HG03460 (cell line): Measurements from ENCODE around the gene MIER2.
"Not testable (repeated sequence)": the region's sequence is repeated elsewhere in the genome, so short reads cannot be mapped to it uniquely, and the experiment has no call there.

Source experiments
- ATAC-seq: cut with Tn5 transposase; IDR thresholded peaks from one replicate; pipeline ENCODE4 v1.9.1; 2021; ENCODE audit not compliant: unreplicated experiment

Gene MIER2

GRCh38 chr19:344625-345319 is at the start of gene MIER2:
Gene MIER2, minus strand, starts transcription at chr19:344796. Its CDS starts 14 bp downstream, at chr19:344782.
- peak; percentile 69 for ATAC-seq

- ATAC-seq: not testable (repeated sequence)
Measured at GRCh38 chr19:393560-393959, 49.0 kb upstream of the MIER2 start.

GRCh38 chr19:392375-392970 is 47.9 kb upstream of the MIER2 start:
- no peak for ATAC-seq

GRCh38 chr19:391726-392374 is 47.3 kb upstream of the MIER2 start:
- ATAC-seq: no peak

- ATAC-seq: no peak
Measured at GRCh38 chr19:391207-391557, 46.6 kb upstream of the MIER2 start.

GRCh38 chr19:390386-391206 is 46.0 kb upstream of the MIER2 start:
- ATAC-seq: no peak

GRCh38 chr19:389935-390289 is 45.3 kb upstream of the MIER2 start:
- ATAC-seq: no peak

- no peak for ATAC-seq
Measured at GRCh38 chr19:389255-389934, 44.8 kb upstream of the MIER2 start.

- ATAC-seq: no peak
Measured at GRCh38 chr19:388691-389090, 44.1 kb upstream of the MIER2 start.

- no peak for ATAC-seq
Measured at GRCh38 chr19:387777-388176, 43.2 kb upstream of the MIER2 start.

- ATAC-seq: not testable (repeated sequence)
Measured at GRCh38 chr19:386632-387301, 42.2 kb upstream of the MIER2 start.

- not testable (repeated sequence) for ATAC-seq
Measured at GRCh38 chr19:386189-386588, 41.6 kb upstream of the MIER2 start.

- ATAC-seq: no peak
Measured at GRCh38 chr19:384799-385169, 40.2 kb upstream of the MIER2 start.

GRCh38 chr19:383922-384798 is 39.6 kb upstream of the MIER2 start:
- no peak for ATAC-seq

- no peak for ATAC-seq
Measured at GRCh38 chr19:383040-383439, 38.4 kb upstream of the MIER2 start.

GRCh38 chr19:382578-382977 is 38.0 kb upstream of the MIER2 start:
- not testable (repeated sequence) for ATAC-seq

- ATAC-seq: not testable (repeated sequence)
Measured at GRCh38 chr19:381901-382300, 37.3 kb upstream of the MIER2 start.

GRCh38 chr19:380618-381219 is 36.1 kb upstream of the MIER2 start:
- not testable (repeated sequence) for ATAC-seq

- no peak for ATAC-seq
Measured at GRCh38 chr19:379796-380195, 35.2 kb upstream of the MIER2 start.
